ENCODE data around the gene PLEKHA7.

Gene PLEKHA7

DNA sequence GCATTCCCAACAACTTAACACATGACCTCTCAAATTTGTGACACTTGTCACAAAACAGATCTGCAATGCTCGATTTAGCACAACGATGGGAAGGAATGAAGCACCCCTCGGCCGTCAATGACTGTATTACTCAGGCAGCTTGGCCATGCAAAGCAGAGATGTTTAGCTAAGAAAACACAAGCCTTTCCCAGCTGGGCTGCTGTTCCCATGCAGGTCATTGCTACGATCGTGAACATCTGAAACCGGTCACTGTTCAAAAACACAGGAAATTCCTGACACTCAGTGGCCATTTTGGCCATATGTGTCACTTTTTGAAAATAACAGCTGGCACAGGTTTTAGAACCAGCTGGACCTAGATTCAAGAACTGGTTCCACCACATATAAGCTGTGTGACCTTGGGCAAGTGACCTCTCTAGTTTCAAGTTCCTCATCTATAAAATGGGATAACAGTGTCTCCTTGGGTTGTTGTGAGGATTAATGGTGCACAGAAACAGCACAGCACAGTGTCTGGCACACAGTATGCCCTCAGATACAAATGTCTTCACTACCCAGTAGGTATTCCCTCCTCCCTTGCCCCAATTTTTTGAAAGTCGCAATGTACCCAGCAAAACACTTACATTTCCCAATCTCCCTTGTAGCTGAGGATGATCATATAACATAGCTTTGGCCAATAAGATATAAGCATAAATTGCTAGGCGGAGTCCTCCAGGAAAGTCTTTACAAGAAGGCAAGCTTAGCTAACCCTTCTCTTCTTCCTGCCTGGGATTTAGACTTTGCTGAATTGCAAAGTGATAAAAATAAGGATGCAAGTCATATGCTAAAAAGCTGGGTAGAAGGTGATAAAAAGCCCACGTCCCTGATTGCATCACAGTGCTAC is 182.7 kb downstream of the PLEKHA7 start:
- no peak for DNase-seq

DNA sequence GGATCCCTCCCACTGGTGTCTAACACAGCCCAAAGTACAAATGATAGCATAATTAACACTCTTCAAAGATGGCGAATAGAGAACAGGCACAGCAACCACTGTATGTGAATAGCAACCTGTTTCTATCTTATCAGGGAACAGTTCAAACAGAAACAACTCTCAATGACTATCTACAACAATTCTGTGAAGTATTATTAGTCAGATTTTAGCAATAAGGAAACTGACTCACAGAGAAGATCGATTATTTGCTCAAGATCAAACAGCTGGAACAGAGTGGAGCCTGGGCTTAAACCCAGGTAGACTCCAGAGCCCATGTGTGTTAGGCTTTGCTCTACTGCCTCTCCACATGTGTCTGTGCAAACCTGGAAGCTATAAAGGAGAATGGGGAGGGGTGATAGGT is 187.1 kb downstream of the PLEKHA7 start:
- no peak for DNase-seq

DNA sequence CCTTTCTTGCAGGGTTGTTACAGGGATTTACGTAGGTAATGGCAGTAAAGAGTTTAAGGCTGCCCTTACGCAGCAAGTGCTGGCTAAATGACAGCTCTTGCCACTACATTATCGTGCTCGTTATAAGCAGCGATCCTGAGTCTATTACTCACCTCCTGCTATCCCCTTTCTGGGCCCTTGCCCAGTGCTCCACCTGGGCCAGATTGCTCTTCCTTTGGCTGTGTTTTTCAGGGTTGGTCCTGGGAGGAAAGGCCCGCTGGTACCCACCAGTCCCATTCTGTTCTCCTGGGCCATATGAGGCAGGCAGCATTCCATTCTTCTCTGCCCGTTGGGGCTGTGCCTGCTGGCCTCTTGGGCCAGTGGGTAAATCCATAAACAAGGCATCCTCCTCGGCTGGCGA is 188.2 kb downstream of the PLEKHA7 start:
- no peak for DNase-seq

DNA sequence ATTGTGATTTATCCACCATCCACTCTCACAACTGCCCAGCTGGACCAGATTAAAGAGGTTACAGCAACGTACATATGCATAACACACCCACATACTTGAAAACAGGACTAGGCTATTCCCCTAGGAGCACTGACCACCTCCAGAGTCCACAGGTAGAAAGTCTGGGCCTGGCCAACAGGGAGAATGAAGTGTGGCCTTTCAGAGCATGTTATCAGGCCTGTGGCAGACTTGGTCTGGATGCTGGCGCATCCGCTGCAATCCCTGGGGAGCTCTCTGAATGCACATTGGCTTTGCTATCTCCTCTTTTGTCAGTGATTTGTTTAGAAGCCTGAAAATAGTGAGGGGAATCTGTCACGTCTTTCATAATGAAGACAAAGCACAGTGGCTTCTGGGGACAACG is 189.1 kb downstream of the PLEKHA7 start:
- DNase-seq: no peak

DNA sequence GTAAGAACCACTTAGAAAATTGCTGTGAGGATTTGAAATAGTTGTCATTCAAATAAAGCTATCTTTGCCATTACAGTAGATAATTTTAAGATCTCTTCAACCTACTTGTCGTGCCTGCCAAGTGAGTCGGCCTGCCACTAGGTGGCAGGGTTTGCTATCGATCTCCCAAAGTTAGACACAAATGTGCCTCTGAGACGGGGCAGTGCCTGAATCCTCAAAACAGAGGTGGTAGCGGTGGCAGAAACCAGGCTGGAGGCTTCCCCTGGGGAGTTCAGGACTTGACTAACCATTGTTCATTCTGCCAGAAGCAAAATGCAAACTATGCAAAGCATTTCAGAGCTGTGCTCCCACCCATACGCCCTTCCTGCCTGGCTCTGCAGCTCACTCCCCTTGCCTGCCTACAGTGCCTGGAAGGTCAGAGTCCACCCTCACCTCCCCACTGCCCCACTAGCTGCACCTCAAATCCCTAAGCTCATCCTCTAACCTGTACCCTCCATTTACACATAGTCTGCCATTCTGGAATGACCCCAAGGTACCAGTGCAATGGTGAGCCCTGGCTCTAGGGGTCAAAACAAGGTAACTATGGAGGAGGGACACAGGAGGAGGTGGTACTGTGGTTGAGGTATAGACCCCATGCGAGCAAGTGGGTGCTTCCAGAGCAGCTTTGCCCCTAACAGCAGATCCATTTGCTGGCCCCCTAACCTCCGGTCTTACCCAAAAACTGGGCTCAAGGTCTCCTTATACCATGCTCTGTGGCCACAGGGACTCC is 193.7 kb downstream of the PLEKHA7 start:
- DNase-seq: peak; percentile 79

DNA sequence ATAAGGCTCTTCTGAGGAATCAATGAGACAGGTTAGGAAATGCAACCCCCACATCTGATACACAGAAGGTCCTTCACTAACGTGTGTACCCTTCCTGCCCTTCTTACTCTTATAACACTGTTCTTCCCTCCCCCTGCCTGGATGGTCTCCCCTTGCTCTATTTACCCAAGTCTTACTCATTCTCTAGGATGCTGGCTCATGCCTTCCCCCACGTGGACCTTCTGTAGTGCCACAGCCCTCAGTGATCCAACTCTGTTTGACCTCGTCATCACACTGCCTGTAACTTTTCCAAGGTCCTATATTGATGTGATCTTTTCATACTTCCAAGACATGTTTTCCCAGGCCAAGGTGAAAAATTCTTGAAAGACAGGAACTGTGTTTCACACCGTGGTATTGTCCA is 195.9 kb downstream of the PLEKHA7 start:
- DNase-seq: no peak

DNA sequence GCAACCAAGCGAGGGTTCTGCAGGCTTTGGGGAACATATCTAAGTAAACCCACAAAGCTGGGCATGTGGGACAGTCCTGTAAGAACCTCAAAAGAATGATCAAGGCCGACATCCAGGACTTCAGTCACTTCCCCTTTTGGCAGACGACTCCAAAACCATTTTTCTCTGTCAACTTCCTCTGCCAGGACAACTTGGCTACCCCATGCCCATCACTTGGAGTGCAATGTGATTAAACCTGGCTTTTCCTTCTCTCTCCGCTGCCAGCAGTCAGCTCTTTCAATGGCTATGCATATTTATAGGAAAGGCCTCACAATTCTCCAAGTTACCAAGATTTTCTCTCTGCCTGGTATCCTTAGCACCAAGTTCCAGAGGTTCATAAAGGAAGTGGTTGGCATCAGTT is 196.9 kb downstream of the PLEKHA7 start:
- DNase-seq: peak; percentile 67

DNA sequence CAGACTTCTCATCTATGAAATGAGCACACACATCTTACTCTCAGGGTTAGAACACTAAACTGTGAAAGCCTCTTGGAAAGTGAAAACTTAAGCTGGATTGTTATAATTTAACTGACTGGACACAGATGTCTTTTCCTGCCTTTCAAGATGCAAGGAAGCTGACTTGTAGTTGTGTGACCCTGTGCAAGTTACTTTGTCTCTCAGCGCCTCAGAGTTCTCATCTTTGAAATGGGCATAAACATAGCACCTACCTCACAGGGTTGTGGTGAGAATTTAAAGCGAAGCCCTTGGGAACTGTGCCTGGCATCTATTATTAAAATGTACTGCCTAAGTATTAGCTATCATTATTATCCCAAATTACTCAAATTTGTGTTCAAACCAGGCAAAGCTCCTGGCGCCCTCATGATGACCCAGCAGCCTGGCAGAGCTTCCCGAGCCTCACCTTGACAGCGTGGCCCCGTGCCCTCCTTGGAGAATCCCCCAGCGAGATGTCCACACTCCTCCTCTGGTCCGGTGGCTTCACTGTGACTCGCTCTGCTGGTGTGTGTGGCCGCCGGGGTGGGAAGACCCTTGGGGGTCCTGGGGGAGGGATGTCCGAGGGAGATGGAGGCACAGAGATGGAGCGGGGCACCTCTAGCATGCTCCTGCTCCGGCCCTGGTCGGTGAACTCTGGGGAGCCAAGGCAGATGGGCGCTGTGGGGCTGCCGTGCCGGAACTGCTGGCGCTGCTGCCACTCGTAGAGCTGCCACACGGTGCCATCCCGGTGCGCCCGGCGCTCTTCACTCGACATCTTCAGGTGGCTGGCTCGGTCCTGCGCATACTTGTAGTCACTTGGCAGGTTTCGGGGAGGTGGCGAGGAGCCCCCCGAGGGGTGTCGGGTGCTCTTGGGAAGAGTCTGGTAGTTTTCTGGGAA is 197.6 kb downstream of the PLEKHA7 start:
- DNase-seq: no peak

DNA sequence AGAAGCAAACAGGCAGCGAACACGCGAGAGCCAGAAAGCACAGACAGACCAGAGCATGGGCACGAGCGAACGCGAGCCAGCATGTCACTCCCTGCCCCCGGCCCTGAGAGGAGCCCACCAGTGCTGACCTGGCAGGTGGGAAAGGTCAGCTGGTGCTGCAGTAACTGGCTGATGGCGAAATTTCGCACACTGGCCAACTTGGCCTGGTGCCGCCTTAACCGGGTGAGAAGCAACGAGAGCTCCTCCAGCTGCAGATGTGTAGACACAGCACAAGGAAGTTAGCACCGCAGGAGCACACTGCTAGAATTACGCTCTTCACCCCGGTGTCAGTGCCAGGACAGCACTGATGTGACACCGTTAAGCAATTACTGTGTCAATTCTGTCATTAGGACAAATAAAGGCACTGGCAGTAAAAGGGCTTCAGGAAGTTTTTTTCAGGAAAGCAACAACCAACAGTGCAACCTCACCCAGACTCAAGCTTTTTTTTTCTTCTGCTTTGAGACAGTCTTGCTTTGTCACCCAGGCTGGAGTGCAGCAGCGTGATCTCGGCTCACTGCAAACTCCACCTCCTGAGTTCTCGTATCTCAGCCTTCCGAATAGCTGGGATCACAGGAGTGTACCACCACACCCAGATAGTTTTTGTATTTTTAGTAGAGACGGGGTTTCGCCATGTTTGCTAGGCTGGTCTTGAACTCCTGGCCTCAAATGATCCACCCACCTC is 199.0 kb downstream of the PLEKHA7 start:
- DNase-seq: peak; percentile 50

DNA sequence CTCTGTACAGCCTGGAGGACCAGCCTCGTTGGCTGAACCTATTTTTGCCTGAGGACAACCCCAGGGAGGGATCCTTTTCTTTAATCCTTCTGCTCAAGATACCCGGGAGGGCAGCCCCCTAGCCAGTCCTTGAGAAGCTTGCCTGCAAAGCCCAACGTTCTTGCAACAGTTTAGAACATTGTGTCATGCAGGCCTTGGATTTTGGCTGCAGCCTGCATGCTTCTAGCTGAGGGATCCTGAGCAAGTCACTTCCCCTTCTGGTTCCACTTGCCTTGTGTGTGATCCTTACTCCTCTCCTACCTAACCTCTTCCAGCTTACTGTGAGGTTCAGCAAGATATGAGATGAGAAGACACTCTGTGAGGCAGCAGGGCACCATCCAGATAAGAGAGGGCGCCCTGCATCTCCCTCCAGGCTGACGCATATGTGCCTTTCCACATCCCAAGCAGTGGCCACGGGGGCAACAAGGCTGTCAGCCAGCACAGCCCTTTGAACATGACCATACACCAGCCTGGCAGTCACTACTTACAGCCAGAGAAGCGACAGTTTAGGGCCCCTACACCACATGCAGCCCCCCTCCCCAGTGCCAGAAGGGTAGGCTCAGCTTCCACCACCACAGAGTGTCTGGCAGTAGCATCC is 199.7 kb downstream of the PLEKHA7 start:
- DNase-seq: peak; percentile 68

DNA sequence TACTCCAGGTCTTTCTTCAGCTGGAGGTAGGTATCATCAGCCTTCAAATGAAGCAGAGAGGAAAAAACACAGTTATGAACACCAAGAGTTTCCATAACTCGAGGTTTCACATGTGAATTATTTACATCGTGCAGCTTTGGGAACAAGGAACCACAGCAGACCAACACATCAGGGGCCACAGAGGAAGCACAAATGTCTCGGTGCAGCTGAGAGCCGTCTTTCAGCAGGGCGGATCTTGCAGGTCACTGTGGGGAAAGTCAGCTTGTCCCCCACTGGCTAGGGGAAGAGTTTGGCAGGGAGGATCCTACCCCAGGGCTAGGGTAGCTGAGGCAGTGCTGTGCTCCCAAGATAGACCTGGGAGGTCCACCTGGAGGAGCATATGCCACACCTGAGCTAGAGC is 201.1 kb downstream of the PLEKHA7 start:
- DNase-seq: no peak

DNA sequence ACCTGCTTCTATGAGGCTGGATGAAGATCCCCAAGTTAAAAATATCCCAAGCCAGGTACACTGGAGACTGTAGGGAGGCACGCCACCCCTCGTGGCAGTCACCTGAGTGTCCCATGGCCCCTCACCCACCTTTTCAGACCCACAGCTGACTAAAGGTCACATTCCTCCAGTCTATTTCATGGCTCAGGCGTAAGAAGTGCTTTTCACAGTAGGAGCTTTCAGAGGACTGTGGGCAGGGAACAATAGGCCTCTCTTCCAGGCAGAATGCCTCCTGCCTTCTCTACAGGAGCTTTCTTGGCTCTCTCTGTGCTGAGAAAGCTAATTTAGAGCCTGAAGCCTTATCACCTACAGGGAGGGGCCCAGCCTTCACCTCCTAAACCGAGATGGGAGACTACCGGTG is 201.9 kb downstream of the PLEKHA7 start:
- DNase-seq: no peak

DNA sequence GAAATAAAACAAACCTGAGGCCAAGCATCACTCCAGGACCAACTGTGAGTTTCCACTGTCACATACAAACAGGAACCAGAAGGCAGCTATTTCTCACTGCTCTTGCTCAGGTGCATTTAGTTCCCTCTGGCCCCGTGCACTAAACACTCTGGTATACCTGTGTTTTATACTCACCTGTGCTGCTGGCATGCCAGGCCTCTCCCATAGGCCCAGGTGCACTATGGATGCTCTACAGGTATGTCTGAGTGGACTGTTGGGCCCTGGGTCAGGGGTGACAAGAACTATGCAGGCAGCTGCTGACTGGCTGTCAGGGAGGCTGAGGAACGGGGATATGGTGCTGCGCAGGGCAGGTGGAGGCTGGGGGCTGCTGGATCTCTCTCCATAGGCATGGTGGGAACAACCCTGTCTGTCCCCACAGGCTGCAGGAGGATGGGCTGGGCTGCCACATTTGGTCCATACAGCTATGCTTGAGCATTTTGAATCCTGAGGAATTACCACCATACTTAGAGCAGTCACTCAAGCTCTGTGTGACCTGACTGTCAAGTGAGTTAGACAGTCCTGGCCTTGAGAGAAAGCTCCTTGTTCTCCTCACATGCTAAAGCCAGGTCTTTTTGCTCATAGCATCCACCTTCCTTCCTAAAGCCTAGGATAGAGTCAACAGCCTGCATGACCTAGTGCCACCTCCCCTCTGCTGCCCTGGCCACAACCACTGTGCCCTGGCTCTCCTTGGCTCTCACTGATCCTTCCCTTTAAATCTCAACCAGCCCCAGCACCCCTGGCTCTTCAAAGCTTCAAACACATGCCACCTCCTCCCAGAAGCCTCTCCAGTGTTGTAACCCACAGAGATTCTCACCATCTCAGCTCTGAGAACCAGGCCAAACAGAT is 202.8 kb downstream of the PLEKHA7 start:
- DNase-seq: no peak

DNA sequence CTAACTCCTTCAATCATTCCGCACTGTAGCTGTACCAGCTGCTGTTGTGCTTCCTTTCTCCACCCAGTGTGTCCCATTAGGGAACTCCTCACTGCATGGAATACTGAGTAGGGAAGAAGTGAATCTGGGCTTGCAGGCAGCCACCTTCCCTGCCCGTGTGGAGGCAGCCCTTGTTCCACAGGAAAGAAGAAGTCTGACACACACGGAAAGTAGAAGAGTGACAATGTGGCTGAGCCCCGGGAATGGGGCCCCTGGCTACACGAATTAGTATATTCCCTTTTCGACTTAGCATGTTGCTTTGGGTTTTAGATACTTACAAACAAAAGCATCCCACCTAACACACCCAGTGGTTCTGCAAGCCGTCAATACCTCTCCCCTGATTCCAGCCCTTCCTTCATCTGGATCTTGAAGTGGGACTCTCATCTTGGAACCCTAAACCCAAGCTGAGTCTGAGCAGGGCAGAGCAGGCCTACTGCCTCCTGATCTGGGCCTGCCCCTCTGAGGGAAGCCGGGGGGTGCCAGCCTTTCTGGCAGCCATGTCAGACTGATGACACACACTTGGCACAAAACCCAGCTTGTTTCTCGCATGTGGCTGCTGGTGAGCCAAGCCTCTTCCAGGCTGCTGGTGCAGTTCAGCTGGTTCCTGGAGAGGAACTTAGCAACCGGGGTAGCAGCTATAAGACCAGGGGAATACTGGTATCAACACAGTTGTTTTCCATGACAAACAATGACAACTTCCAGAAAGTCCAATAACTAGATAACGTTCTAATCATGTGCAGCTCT is 204.1 kb downstream of the PLEKHA7 start:
- DNase-seq: peak; percentile 58

DNA sequence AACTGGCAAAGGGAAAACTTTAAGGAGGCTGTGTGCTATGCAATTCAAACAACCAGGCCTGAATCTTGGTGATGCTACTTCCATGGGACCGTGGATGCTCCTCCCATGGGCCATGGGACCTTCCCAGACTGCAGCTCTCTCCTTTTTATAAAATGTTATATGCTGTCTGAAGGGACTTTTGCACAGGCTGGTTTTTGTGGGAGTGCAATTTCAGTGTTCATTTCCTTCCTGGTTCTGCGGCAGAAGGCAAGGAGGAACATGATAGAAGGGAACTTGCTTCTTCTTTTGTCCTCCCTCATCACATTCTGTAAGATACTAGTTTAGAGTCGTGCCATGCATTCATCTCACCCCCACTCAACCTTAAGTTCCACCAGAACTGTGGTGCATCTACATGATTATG is 206.9 kb downstream of the PLEKHA7 start:
- peak; percentile 76 for DNase-seq

DNA sequence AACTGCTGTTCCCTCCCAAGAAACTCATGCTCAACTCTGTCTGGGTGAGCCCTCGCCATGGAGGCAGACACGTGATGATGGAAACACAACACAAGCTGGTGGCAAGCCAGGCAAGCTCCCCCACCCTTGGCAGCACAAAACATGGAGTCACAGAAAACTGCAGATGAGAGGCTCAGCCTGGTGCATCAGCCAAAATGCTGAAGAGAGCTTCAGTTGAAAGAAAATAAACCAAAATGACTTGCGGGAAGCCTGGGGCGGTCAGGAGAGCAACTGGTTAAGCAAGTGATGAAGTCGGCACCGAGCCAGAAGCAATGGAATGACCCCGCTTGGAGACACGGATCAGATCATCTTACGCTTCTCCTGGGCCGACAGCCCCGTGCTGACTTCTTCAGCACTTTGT is 207.4 kb downstream of the PLEKHA7 start:
- no peak for DNase-seq

DNA sequence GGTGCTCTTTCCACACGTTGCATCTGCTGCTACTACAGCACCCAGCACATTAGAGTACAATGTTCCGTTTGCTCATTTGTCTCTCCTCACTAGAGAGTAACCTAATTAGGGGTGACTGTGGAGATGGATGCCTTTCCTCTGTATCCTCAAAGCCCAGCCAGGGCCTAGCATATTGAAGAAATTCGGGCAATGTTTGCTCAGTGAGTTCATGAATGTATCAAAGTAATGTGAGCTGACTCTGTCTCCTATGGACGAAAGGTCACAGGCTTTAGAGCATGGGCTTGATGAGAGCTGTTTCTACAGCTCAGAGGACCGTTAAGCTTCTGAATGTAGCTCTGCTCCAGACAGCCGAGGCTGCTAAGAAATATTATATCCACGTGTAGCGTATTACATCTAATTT is 208.3 kb downstream of the PLEKHA7 start:
- DNase-seq: no peak

DNA sequence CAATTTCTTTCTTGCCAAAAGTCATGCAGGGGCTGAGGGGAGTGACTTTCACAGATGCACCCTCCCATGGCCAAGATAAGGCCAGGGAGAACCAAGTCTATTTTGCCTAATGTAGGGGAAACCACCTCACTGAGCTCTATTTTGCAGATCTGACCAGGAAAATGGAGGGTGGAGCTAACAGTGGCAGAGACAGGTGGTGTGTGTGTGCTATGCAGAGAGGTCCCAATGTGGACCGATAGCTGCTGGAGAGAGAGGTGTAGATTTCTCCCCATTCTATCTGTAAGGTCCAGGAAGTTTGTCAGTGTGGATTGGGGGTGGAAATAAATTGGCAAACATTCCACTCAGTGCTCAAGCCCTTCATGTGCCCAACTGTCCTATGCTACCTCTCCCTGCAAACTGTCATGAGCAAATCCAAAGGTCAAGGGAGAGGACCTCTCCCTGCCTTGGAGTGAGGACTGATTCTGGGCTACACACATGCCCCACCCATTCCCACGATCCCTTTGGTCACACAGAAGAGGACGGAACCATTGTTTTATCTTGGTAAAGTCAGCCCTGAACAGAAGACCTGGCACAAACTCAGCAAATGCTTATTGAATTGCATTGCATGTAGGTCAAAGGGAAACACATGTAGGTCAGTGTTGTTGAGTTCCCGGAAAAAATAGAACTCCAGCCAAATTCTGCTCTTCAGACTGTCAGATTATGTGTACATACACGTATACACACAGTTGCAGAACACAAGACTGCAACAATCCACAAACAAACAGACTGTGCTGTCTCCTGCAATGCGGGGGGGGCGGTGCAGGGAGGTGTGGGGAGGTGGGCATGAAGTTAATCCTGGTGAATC is 209.9 kb downstream of the PLEKHA7 start:
- DNase-seq: no peak

All from suppressor macrophage treated with lipopolysaccharide for 4 hours (primary cell).